ENCODE results near the gene KCNJ9. TPM values are rescaled to one million over a fixed set of nuclear protein-coding genes. Genes with fewer than 3 reads are reported as not detected.

The KCNJ9 gene
- total RNA-seq, 6 experiments from 2014 or later = not detected

DNA sequence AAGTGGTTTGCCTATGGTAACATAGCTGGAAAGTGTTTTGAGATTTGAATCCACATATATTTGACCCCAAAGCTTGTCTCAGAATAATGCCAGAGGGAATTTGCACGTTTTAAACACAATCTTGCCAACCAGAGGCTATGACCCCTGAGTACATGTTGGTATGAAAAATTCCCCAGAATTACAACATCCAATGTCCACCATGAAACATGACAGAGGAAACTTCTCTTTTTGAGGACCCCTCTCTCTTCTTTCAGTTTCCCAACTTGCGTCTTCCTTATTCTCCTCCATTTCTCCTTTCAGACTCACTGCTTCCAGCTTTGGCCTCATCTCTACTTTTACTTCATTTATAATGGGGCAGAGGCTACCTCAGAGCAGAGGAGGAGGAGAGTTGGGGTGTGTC lies 5.5 kb upstream of the KCNJ9 start:
- Mint-ChIP-seq H3K27me3 (ENCODE audit: insufficient read depth) (peaks cover 53% of the 10 kb centered on the region), H3K9me3 (no peaks in the 10 kb centered on the region), H3K36me3 (ENCODE audit: low read depth) (no peaks in the 10 kb centered on the region), H3K27ac (no peak overlapping the region), H3K4me1 (ENCODE audit: low read depth) (peaks cover 1% of the 10 kb centered on the region), H3K4me3 (no peak overlapping the region)
- no peak for DNase-seq
- TF ChIP-seq, protein P1, sequence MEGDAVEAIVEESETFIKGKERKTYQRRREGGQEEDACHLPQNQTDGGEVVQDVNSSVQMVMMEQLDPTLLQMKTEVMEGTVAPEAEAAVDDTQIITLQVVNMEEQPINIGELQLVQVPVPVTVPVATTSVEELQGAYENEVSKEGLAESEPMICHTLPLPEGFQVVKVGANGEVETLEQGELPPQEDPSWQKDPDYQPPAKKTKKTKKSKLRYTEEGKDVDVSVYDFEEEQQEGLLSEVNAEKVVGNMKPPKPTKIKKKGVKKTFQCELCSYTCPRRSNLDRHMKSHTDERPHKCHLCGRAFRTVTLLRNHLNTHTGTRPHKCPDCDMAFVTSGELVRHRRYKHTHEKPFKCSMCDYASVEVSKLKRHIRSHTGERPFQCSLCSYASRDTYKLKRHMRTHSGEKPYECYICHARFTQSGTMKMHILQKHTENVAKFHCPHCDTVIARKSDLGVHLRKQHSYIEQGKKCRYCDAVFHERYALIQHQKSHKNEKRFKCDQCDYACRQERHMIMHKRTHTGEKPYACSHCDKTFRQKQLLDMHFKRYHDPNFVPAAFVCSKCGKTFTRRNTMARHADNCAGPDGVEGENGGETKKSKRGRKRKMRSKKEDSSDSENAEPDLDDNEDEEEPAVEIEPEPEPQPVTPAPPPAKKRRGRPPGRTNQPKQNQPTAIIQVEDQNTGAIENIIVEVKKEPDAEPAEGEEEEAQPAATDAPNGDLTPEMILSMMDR (IDR thresholded peaks at IDR 0.05) = no peak

DNA sequence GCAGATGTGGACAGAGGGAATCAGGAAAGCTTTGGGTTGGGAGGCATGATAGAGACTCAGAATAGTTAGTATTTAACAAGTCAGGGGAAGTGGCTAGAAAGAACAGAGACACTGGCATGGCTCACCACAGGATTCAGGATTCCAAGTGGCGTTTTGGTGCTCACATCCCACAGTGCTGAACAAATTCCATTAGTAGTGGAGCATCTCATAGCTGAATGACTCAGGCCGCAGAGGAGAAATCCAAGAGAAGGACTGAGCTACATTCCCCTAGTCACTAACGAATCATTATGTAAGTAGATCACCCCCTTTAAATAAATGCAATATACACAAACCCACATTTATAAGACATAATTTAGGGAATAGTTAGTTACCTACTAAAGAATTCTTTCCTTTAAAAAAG lies 5.0 kb upstream of the KCNJ9 start:
- Mint-ChIP-seq H3K4me3 (no peak overlapping the region), H3K9me3 (no peaks in the 10 kb centered on the region), H3K4me1 (ENCODE audit: low read depth) (peaks cover 6% of the 10 kb centered on the region), H3K36me3 (ENCODE audit: low read depth) (no peaks in the 10 kb centered on the region), H3K27ac (no peak overlapping the region), H3K27me3 (ENCODE audit: insufficient read depth) (peaks cover 57% of the 10 kb centered on the region)
- TF ChIP-seq, protein P1 (IDR thresholded peaks at IDR 0.05) = no peak
- DNase-seq = no peak

DNA sequence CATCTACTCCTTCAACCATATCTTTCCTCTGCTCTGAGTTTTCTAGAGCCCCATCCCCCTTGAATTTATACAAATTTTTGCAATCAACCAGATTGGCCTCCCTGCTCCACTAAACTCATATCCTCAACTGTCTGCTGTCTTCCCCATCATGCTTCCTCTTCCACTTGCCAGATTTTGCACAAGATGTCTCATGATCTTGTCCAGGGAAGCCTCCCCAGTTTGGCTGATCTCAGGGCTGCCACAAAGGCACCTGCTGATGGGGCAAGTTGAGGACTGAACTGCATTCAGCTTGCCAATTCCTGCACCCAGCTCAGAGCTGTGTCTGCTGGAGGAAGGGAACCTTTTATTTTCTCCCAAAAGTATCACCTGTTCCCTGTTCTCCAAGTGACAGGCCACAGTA lies 3.9 kb upstream of the KCNJ9 start:
- Mint-ChIP-seq H3K36me3 (ENCODE audit: low read depth) (no peaks in the 10 kb centered on the region), H3K27ac (no peak overlapping the region), H3K27me3 (ENCODE audit: insufficient read depth) (peaks cover 59% of the 10 kb centered on the region), H3K4me3 (no peak overlapping the region), H3K9me3 (no peaks in the 10 kb centered on the region), H3K4me1 (ENCODE audit: low read depth) (peaks cover 8% of the 10 kb centered on the region)
- DNase-seq = no peak
- TF ChIP-seq, protein P1 (IDR thresholded peaks at IDR 0.05) = no peak

DNA sequence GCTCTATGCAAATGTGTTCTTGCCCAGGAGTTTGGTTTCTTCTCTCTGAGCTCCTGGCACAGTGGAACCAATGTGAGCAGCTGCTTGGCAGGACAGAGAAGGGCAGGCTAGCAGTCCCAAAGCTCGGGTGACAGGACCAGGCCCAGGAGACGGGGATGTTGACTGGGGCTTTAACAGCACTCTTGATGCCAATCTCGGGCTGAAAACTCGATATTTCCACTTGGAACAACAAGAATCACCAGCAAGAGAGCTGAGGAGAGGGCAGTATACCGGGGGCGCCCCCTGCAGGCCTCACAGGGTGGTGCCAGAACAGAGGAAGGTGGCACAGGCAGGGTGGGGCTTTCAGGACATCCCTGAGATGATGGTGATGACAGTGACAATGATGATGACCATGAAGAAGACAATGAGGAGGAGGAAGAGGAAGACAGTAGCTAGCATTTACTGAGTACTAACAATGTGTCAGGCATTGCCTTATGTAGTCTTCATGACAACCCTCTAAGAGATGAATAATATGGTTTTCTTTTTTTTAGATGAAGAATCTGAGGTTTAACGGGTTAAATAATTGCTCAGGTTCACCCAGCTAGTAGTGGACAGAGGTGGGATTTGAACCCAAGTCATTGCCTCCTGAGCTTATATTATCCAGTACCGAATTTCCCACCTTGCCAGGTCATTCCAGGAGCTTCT lies 2.7 kb upstream of the KCNJ9 start:
- no peak overlapping the region for H3K27ac Mint-ChIP-seq
- peak; percentile 10 for DNase-seq
- no peak overlapping the region for H3K4me3 Mint-ChIP-seq
- peaks cover 57% of the 10 kb centered on the region for H3K27me3 Mint-ChIP-seq (ENCODE audit: insufficient read depth)
- H3K36me3 Mint-ChIP-seq (ENCODE audit: low read depth) = no peaks in the 10 kb centered on the region
- H3K9me3 Mint-ChIP-seq = no peaks in the 10 kb centered on the region
- peaks cover 8% of the 10 kb centered on the region for H3K4me1 Mint-ChIP-seq (ENCODE audit: low read depth)
- TF ChIP-seq, protein P1 (IDR thresholded peaks at IDR 0.05) = peak; percentile 94

DNA sequence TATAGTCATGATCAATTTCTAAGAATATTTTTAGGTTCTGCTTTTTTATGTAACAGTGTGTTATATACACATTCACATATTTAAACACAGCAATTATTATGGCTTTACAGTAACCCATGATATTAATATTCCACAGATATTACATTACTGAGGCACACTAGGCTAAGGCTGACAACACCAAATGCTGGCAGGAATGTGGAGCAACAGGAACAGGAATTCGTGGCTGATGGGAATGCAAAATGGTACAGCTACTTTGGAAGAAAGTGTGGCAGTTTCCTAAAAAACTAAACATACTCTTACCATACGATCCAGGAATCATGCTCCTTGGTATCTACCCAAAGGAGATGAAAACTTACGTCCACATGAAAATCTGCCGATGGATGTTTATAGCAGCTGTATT lies 1.9 kb upstream of the KCNJ9 start:
- Mint-ChIP-seq H3K4me1 (ENCODE audit: low read depth) (peaks cover 8% of the 10 kb centered on the region), H3K27me3 (ENCODE audit: insufficient read depth) (peaks cover 53% of the 10 kb centered on the region)
- no peak for DNase-seq

More for the DNA sequence above, 1.9 kb upstream of the KCNJ9 start:
- TF ChIP-seq, protein P1 (IDR thresholded peaks at IDR 0.05) = no peak
- no peak overlapping the region for H3K4me3 Mint-ChIP-seq
- H3K27ac Mint-ChIP-seq = no peak overlapping the region
- H3K9me3 Mint-ChIP-seq = no peaks in the 10 kb centered on the region
- no peaks in the 10 kb centered on the region for H3K36me3 Mint-ChIP-seq (ENCODE audit: low read depth)
